Activated naive CD4-positive, alpha-beta T cell (primary cell): ENCODE data around the gene JAZF1.

Source experiments
- DNase-seq, 4 experiments: peaks; one replicate each; lab custom pipeline; 2025; lab: John Stamatoyannopoulos, UW

Gene JAZF1

DNA sequence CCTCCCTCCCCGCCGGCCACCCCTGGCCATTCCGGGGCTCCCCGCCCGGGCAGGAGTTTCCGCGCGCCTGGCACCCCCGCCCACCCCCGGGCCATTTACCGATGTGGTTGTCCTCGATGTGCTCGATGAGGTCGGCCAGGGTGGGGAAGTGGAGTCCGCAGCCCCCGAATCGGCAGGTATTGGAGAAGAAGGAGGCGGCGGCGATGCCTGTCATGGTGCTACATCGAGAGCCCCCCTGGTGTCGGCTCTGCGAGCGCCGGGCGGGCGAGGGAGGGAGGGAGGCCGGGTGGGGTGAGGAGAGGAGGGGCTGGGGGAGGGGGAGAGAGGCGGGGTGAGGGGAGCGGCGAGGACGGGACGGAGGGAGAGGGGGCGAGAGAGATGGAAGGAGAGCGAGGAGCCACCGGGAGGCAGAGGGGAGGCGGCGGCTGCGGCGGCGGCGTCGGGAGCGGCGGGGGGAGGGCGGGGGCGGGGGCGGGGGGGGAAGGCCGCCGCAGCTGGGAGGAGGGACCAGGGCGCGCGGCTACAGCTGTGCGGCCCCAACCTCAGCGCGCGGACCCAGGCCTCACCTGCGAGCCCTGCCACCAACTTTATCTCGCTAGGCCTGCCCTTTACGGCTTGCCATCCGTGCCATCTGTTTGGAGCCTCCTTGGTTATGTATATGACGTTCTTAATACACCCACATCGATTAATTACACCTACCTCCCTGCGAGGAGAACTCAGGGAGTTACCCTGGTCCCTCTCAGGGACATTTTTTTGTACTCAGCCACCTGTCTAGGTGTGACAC, at the start of gene JAZF1:
JAZF1 (minus strand) TSS at position 432 of the 784 bp plus-strand sequence.
- DNase-seq, result peak; percentile 14 to 43 (median 28)

DNA sequence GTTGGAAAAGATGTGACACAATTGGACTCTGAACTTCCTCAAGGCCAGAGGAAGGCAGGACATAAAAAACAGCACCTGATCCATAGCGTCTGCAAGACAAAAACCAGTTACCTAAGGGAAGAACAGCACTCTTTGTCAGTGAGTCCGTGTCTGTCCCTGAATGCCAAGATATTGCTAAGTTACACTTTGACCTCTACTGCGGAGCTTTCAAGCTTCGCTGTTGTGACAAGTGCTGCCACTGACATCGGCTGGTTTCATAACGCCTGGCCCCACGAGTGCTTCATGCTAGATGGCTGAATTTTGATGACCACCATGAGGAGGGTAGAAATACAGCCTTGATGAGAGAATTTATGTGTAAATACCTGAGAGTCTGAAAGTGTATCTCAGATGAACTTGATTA, 49.7 kb upstream of the JAZF1 start:
- no peak for DNase-seq

DNA sequence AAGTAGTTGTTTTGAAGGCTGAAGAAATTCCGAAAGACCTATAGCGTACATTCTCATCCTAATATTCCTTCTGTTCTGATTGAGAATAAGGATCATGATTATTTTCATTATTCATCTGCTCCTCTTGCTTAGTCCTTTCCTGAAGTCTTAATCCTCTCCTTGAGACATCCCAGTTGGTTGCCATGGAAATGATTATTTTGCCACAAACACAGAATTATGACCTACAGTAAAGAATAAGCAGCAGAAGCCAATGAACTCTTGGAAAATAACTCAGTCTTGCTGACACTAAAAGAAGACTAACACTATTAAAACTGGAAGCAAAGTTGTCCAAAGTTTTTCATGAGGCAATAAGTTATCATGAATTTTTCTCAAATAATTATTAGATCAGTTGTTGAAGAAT, 47.8 kb upstream of the JAZF1 start:
- DNase-seq, result no peak

- DNase-seq, result no peak
Observed at GRCh38 chr7:28226003-28226402, 45.4 kb upstream of the JAZF1 start.

DNA sequence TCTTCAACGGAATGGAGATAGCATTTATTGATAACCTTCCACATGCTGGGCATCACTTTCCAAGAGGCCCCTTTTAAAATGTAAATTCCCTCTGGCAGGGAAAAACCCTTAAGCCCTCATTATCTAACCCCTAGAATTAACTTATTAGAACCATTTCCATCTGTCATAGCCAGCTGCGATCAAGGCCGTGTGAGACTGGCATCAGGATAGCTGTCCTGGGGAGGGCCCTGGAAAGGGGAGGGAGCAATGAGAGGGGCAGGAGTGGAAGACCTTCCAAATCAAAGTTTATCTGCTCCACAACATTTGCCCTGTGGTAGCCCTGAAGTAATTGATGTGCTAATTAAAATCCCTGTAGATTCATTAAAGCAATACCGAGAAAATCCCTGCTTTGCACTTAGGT, 45.0 kb upstream of the JAZF1 start:
- DNase-seq, result no peak

DNA sequence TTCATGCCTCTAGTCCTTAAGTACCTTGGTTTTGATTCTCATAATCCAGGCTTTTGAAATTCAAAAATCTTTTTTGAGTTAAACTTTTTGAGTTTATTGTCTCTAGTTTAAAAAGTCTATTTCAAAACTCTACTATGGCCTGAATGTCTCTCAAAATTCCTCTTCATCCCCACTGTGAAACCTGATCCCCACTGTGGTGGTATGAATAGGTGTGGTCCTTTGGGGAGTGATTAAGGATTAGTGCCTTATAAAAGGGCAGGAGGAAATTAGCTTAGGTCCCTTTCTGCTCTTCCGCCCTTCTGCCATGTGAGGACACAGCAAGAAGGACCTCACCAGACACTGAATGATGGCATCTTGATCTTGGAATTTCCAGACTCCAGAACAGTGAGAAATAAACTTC, 44.1 kb upstream of the JAZF1 start:
- DNase-seq, result no peak

- DNase-seq, result no peak
Observed at GRCh38 chr7:28224172-28224571, 43.6 kb upstream of the JAZF1 start.

DNA sequence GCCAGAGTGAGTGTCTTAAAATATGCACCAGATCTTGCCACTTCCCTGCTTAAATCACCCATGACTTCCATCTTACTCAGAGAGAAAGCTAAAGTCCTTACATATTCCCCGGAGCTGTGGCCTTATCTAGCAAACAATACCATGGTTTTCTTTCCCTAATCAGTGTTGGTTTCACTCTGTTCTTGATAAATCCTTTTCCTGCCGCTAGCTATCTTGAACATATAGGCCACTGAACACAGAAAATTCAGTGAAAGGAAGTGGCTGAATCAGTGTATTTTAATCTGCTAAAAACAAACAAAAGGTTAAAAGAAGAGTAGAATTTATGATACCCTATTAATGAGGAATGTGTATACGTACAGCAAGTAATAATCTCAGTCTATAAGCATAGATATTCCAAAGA, 42.0 kb upstream of the JAZF1 start:
- DNase-seq, result no peak

DNA sequence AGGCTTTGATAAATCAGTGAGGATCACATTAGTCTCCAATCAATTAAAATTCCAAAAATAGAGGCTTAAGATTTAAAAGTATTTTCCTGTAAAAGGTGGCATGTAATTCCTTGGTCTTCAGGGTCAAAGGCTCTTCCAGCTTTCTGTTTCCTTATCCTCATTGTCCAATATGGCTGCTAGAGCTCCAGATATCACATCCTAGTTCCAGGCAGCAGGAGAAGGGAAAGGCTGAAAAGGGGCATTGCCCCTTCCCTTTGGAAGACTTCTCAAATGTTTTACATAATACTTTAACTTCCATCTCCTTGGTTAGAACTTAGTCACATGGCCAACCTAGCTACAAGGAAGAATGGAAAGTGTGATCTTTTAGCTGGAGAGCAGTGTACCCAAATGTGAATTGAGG, 39.2 kb upstream of the JAZF1 start:
- no peak for DNase-seq

DNA sequence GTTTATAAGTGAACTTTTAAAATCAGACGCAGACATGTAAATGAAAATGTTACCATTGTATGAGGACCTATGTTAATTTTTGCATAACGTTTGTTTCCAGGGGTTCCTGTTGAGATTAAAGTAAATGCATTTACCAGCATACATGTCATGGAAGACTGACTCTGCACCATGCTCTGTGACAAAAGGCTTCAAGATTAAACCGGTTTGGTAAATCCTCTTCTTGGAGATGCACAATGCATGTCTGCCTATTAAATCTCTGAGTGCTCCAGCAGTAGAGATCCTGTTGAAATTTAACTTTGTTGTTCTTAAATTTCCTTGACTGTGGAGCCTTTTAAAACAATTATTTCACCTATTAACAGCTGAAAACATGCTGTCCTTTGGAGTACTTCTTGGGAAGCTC, 36.5 kb upstream of the JAZF1 start:
- no peak for DNase-seq

DNA sequence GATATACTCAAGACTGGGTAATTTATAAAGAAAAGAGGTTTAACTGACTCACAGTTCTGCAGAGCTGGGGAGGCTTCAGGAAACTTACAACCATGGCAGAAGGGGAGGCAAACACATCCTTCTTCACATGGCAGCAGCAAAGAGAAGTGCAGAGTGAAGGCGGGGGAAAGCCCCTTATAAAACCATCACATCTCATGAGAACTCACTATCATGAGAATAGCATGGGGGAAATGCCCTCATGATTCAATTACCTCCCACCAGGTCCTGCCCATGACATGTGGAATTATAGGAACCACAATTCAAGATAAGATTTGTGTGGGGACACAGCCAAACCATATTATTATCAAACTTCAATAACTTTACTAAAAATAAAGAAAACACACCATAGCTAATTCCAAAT, 30.4 kb upstream of the JAZF1 start:
- DNase-seq, result no peak

DNA sequence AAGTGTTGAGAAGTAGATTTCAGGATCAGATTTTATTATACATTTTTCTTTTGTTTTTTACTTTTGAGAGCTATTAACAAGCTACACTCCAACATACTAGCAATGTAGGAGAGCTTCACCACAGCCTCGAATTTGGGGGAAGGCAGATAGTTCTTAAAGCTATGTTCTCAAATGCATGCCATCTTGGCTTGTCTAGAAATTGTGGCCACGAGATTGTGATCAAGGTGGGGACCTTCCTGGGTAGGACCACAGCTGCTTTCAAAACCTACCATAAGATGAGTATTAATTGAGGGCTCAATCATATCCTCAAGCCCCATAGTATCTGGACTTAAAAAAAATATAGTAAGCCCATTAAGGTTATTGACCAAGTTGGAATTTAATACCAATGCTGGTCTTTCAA, 27.9 kb upstream of the JAZF1 start:
- no peak for DNase-seq

DNA sequence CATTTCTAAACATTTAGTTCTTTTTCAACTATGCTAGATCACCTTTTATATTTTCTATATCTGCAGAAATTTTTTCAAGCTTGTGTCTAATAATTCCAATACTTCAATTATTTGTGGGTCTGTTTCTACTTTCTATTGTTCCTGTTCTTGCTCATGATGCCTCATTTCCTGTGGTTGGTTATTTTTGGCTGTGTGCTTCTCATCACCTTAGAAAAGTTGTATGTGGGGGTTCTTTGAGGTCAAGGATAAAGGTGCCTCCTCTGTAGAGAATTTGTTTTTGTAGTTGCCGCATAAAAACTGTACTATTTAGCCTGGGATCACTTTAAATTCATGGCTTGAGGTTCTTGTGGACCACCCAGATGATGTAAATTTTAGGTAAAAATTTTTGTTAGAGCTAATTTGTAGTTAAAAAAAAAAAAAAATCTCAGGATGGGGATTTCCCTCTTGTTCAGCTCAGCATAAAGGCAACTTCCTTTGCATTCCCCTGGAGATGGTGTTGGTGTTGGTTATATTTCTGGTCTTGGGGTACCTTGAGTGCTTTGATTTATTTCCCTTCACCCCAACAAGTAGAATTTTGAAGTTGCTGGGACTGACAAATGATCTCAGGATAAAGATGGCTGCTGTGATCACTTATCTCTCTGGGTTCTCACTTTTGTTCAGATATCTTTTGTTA, 27.0 kb upstream of the JAZF1 start:
- DNase-seq, result no peak

- no peak for DNase-seq
Observed at GRCh38 chr7:28205506-28205905, 24.9 kb upstream of the JAZF1 start.

- DNase-seq, result no peak
Observed at GRCh38 chr7:28203508-28204240, 23.1 kb upstream of the JAZF1 start.

- DNase-seq, result no peak
Observed at GRCh38 chr7:28202222-28202621, 21.6 kb upstream of the JAZF1 start.

- DNase-seq, result no peak
Observed at GRCh38 chr7:28201131-28201530, 20.5 kb upstream of the JAZF1 start.

DNA sequence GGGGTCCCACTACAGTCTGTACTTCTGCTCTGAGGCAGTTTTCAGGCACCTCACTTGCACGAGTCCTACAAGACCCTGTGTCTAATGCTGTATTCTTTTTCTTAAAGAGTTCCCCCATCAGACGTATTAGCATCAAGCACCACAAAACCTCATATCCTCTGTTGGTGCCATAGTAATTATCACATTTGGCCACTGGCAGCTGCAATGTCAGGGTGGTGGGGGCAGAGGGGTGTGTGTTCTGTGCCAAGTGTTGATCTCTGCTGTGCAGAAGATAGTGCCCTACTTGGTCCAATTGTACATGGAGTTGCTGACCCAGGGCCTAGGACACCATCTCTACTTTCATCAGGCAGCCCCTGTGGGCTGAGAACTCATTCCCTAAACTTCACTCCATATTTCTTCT, 20.0 kb upstream of the JAZF1 start:
- no peak for DNase-seq

GRCh38 chr7:28199021-28199510, 18.5 kb upstream of the JAZF1 start:
- no peak for DNase-seq

- no peak for DNase-seq
Observed at GRCh38 chr7:28195910-28196620, 15.5 kb upstream of the JAZF1 start.

DNA sequence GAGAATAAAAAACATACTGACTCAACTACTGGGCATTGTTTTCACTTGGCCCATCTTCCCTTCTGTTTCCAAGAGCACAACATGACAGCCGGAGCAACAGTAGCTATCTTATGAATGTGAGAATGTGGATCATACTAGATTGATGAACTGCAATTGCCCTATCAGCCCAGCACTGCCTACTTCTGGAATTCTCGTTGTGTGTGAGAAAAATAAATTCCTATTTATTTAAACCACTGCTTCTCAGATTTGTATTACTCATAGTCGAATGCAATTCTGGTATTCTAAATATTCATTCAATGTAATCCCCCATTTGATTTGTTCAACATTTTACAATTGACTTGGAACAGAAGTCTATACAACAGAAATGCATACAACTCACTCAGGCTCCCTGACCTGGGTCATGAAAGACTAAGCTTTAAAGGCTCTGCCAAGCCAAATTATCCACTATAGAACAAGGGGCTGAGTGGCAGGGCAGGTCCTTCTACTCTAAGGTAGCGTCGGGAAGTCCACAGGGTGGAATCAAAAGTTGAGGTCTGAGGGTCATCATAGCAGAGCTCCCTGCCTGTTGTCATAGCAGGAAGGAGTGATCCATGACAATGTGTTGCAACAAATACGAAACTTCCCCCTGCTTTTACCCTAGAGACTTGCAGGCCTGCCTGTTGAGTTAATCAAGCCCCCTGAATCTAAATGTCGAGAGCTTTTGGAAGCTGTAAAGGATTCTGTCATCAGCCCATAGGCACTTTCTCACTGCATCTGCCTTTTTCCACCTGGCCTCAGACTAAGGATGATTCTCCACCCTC, 12.4 kb upstream of the JAZF1 start:
- no peak for DNase-seq
